T47D (cell line): ENCODE measurements around the gene SYNC.
A peak's percentile ranks its signal among the peaks of the same experiment; 100 is the strongest.
"Not testable (repeated sequence)": the region's sequence is repeated elsewhere in the genome, so short reads cannot be mapped to it uniquely, and the experiment has no call there.

Experiments
- DNase-seq, 2 experiments: peaks; one replicate each; pipeline versions ENCODE4 v3.0.0 to v3.0.0-alpha.2; 2011 to 2012; ENCODE audit warnings: low read depth in 1 of 2, low spot score in 1 of 2
- JUND ChIP-seq: IDR thresholded peaks from 2 replicates; pipeline ENCODE4 v1.6.1; 2012; ENCODE audit warnings: low read depth
- in situ Hi-C: cut with HindIII; loops from 2 replicates; pipeline ENCODE4 v1.10.0; 2016; ENCODE audit warnings: low sequenced_read_pairs, low pct_unique_long_range_greater_than_20kb

Gene SYNC

GRCh38 chr1:32696041-32696440 is 6.5 kb downstream of the SYNC start:
- in situ Hi-C loops: no loop called here
- no peak for DNase-seq
- TF ChIP-seq JUND: no peak

- no peak for TF ChIP-seq JUND
- DNase-seq: peak in 1 of 2 experiments; percentile 88
- in situ Hi-C loops: no loop called here
These were observed 7.3 kb downstream of the SYNC start for GRCh38 chr1:32695098-32695904.

- no peak for TF ChIP-seq JUND
- in situ Hi-C loops: no loop called here
- no peak for DNase-seq
These were observed 9.0 kb downstream of the SYNC start for GRCh38 chr1:32693455-32694174.

- TF ChIP-seq JUND: no peak
- in situ Hi-C loops: no loop called here
- DNase-seq: no peak
These were observed 16.2 kb downstream of the SYNC start for GRCh38 chr1:32686387-32686786.

GRCh38 chr1:32685498-32685897 is 17.1 kb downstream of the SYNC start:
- TF ChIP-seq JUND: no peak
- DNase-seq: no peak
- in situ Hi-C loops: no loop called here

- no peak for DNase-seq
- TF ChIP-seq JUND: no peak
- in situ Hi-C loops: no loop called here
These were observed 18.3 kb downstream of the SYNC start for GRCh38 chr1:32684167-32684811.

GRCh38 chr1:32683397-32683796 is 19.2 kb downstream of the SYNC start:
- no peak for TF ChIP-seq JUND
- no peak for DNase-seq
- in situ Hi-C loops: no loop called here

GRCh38 chr1:32681999-32682398 is 20.6 kb downstream of the SYNC start:
- in situ Hi-C loops: no loop called here

GRCh38 chr1:32681509-32681908 is 21.1 kb downstream of the SYNC start:
- DNase-seq: peak in 1 of 2 experiments; percentile 33
- in situ Hi-C loops: no loop called here
- TF ChIP-seq JUND: no peak

More at GRCh38 chr1:32681999-32682398, 20.6 kb downstream of the SYNC start:
- DNase-seq: no peak
- no peak for TF ChIP-seq JUND

- no peak for TF ChIP-seq JUND
- in situ Hi-C loops: no loop called here
- no peak for DNase-seq
These were observed 21.9 kb downstream of the SYNC start for GRCh38 chr1:32680642-32681041.

- DNase-seq, in situ Hi-C loops: not testable (repeated sequence)
These were observed 22.6 kb downstream of the SYNC start for GRCh38 chr1:32679993-32680392.

- in situ Hi-C loops: no loop called here
- no peak for TF ChIP-seq JUND
- DNase-seq: no peak
These were observed 25.6 kb downstream of the SYNC start for GRCh38 chr1:32676945-32677344.

- in situ Hi-C loops, DNase-seq: not testable (repeated sequence)
These were observed 33.9 kb downstream of the SYNC start for GRCh38 chr1:32668716-32669115.
